Neural progenitor cell (in vitro differentiated cells): Measurements from ENCODE around the gene HSPBAP1. TPM values are rescaled to one million over a fixed set of nuclear protein-coding genes. Genes with fewer than 3 reads are reported as not detected.

Experiments
- DNase-seq: peaks from one replicate; pipeline ENCODE4 v3.0.0-alpha.2; 2016; ENCODE audit warnings: low spot score
- H2AFZ ChIP-seq: fragments of 200-600 bp; sonication (generic); replicated peaks from 2 replicates; pipeline ENCODE4 v1.6.1; 2016; ENCODE audit warnings: antibody characterized with exemption
- H3F3A ChIP-seq: fragments of 200-600 bp; sonication (generic); 2 replicates; pipeline ENCODE4 v1.6.1; 2016; ENCODE audit warnings: antibody characterized with exemption, low read depth
- H3K27ac ChIP-seq: fragments of 200-600 bp; sonication (generic); 2 replicates; pipeline ENCODE4 v1.5.1; 2016; ENCODE audit warnings: mild to moderate bottlenecking
- H3K27me3 ChIP-seq: fragments of 200-600 bp; sonication (generic); 2 replicates; pipeline ENCODE4 v1.6.1; 2016; ENCODE audit warnings: mild to moderate bottlenecking, moderate library complexity
- H3K36me3 ChIP-seq: fragments of 200-600 bp; sonication (generic); 2 replicates; pipeline ENCODE4 v1.5.1; 2016
- H3K4me1 ChIP-seq: fragments of 200-600 bp; sonication (generic); 2 replicates; pipeline ENCODE4 v1.6.1; 2016; ENCODE audit warnings: mixed run types
- H3K4me2 ChIP-seq: fragments of 200-600 bp; sonication (generic); 2 replicates; pipeline ENCODE4 v1.6.1; 2016
- H3K4me3 ChIP-seq: fragments of 200-600 bp; sonication (generic); 2 replicates; pipeline ENCODE4 v1.5.1; 2016
- H3K79me2 ChIP-seq: fragments of 200-600 bp; sonication (generic); 2 replicates; pipeline ENCODE4 v1.6.1; 2016; ENCODE audit warnings: low read depth
- H3K9ac ChIP-seq: fragments of 200-600 bp; sonication (generic); 2 replicates; pipeline ENCODE4 v1.6.1; 2016
- H3K9me3 ChIP-seq: fragments of 200-600 bp; sonication (generic); 2 replicates; pipeline ENCODE4 v1.5.1; 2016; ENCODE audit warnings: low read depth
- H4K20me1 ChIP-seq: fragments of 200-600 bp; sonication (generic); 2 replicates; pipeline ENCODE4 v1.6.1; 2016; ENCODE audit warnings: low read depth
- H3K27ac Mint-ChIP-seq: 3 replicates; pipeline ENCODE4 v1.8.0; 2021; ENCODE audit warnings: mixed read lengths
- H3K27me3 Mint-ChIP-seq: 2 replicates; pipeline ENCODE4 v1.8.0; 2022; ENCODE audit warnings: low read depth, mild to moderate bottlenecking, inconsistent platforms, moderate library complexity, mixed read lengths; ENCODE audit not compliant: insufficient read depth
- H3K36me3 Mint-ChIP-seq: 3 replicates; pipeline ENCODE4 v1.8.0; 2021; ENCODE audit warnings: mixed read lengths
- H3K4me1 Mint-ChIP-seq: 3 replicates; pipeline ENCODE4 v1.8.0; 2021; ENCODE audit warnings: mixed read lengths
- H3K4me3 Mint-ChIP-seq: 3 replicates; pipeline ENCODE4 v1.8.0; 2021; ENCODE audit warnings: mild to moderate bottlenecking, moderate library complexity, mixed read lengths
- H3K9me3 Mint-ChIP-seq: 3 replicates; pipeline ENCODE4 v1.8.0; 2020; ENCODE audit warnings: mixed read lengths
- EZH2 ChIP-seq: fragments of 200-600 bp; sonication (generic); IDR thresholded peaks from 2 replicates; pipeline ENCODE4 v1.6.1; 2017; ENCODE audit warnings: antibody characterized with exemption, mild to moderate bottlenecking, moderate library complexity
- EZH2phosphoT487 ChIP-seq: fragments of 200-600 bp; sonication (generic); IDR thresholded peaks from 2 replicates; pipeline ENCODE4 v1.6.1; 2017; ENCODE audit warnings: antibody characterized with exemption
- total RNA-seq: library from RNA; depleted of rRNA; stranded (reverse); fragments of >200 nt; gene quantifications from 2 replicates; pipeline ENCODE4 v1.2.3, GENCODE V29; 2015; ENCODE audit warnings: low replicate concordance
- TF ChIP-seq, protein P1 (sequence below): fragments of 200-600 bp; sonication (generic); IDR thresholded peaks from 2 replicates; pipeline ENCODE4 v1.5.1; 2017; ENCODE audit warnings: antibody characterized with exemption, mild to moderate bottlenecking

The HSPBAP1 gene
- total RNA-seq, 1 donor from 2014 or later = 15.0 TPM

DNA sequence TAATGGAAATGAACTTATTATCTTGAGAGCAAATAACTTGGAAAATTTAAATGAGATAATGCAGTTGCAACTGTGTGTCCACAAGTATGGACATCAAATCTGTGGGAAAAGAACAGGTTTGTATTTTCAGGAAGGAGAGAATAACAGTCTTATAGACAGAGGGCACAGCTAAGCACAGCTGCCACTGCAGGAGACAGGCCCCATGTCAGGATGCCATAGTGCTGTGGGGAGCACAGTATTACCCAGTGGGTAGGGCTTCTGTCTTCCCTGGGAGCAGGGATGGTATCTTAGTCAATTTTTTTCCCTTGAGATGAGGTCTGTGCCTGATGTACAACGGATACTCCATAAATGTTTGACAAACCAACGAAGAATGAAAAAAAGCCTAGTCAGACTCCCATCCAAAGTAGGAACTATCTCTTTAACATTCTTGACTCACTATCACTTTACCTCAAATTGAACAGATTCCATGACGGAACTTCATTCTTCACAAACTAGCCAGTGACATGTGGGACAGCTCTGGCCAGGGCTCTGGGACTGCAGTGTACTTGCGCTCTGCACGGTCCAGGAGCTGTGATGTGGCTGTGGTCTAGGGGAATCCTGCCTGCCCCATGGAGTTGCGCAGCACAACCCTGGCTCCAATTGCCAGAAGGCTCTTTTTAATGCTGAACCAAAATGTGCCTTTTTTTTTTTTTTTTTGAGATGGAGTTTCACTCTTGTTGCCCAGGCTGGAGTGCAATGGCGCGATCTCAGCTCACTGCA lies 64.7 kb downstream of the HSPBAP1 start:
- no peak overlapping the region for H2AFZ ChIP-seq
- no peak overlapping the region for H3K9ac ChIP-seq
- TF ChIP-seq, protein P1, sequence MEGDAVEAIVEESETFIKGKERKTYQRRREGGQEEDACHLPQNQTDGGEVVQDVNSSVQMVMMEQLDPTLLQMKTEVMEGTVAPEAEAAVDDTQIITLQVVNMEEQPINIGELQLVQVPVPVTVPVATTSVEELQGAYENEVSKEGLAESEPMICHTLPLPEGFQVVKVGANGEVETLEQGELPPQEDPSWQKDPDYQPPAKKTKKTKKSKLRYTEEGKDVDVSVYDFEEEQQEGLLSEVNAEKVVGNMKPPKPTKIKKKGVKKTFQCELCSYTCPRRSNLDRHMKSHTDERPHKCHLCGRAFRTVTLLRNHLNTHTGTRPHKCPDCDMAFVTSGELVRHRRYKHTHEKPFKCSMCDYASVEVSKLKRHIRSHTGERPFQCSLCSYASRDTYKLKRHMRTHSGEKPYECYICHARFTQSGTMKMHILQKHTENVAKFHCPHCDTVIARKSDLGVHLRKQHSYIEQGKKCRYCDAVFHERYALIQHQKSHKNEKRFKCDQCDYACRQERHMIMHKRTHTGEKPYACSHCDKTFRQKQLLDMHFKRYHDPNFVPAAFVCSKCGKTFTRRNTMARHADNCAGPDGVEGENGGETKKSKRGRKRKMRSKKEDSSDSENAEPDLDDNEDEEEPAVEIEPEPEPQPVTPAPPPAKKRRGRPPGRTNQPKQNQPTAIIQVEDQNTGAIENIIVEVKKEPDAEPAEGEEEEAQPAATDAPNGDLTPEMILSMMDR = no peak
- TF ChIP-seq EZH2phosphoT487 (no peak), EZH2 (no peak)
- no peaks in the 10 kb centered on the region for H3K4me1 Mint-ChIP-seq
- H3K4me3 Mint-ChIP-seq = no peak overlapping the region
- H3K27ac ChIP-seq = no peak overlapping the region
- peaks cover 14% of the 10 kb centered on the region for H3K9me3 ChIP-seq
- H3K36me3 ChIP-seq = no peaks in the 10 kb centered on the region
- H3K27me3 ChIP-seq = no peaks in the 10 kb centered on the region
- H3K4me3 ChIP-seq = no peak overlapping the region
- H3K36me3 Mint-ChIP-seq = peaks cover 16% of the 10 kb centered on the region
- H4K20me1 ChIP-seq = no peaks in the 10 kb centered on the region
- H3F3A ChIP-seq = no peaks in the 10 kb centered on the region
- no peak overlapping the region for H3K4me2 ChIP-seq
- no peak for DNase-seq
- no peaks in the 10 kb centered on the region for H3K4me1 ChIP-seq
- peaks cover 2% of the 10 kb centered on the region for H3K27me3 Mint-ChIP-seq
- H3K79me2 ChIP-seq = no peaks in the 10 kb centered on the region
- H3K27ac Mint-ChIP-seq = no peak overlapping the region
- H3K9me3 Mint-ChIP-seq = peaks cover 17% of the 10 kb centered on the region

DNA sequence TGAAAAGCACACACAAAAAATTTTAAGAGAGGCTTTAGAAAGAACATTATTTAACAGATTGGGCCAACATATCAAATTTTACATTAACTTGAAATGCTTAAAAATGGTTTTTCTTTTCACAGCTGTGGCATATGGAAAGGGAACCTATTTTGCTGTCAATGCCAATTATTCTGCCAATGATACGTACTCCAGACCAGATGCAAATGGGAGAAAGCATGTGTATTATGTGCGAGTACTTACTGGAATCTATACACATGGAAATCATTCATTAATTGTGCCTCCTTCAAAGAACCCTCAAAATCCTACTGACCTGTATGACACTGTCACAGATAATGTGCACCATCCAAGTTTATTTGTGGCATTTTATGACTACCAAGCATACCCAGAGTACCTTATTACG lies 65.4 kb downstream of the HSPBAP1 start:
- Mint-ChIP-seq H3K27ac (no peak overlapping the region), H3K4me1 (no peaks in the 10 kb centered on the region), H3K27me3 (peaks cover 2% of the 10 kb centered on the region), H3K36me3 (peaks cover 11% of the 10 kb centered on the region), H3K4me3 (no peak overlapping the region), H3K9me3 (peaks cover 13% of the 10 kb centered on the region)
- Histone ChIP-seq H3K4me2 (no peak overlapping the region), H3K9me3 (peaks cover 14% of the 10 kb centered on the region), H4K20me1 (no peaks in the 10 kb centered on the region), H2AFZ (no peak overlapping the region), H3K27me3 (no peaks in the 10 kb centered on the region), H3K9ac (no peak overlapping the region), H3K36me3 (no peaks in the 10 kb centered on the region), H3K79me2 (no peaks in the 10 kb centered on the region), H3K4me1 (no peaks in the 10 kb centered on the region), H3K27ac (no peak overlapping the region), H3K4me3 (no peak overlapping the region), H3F3A (no peaks in the 10 kb centered on the region)
- DNase-seq = no peak
- TF ChIP-seq EZH2 (no peak), EZH2phosphoT487 (no peak)
- TF ChIP-seq, protein P1 = no peak

- H3K36me3 Mint-ChIP-seq = peaks cover 9% of the 10 kb centered on the region
- H3K79me2 ChIP-seq = no peaks in the 10 kb centered on the region
- H3K9me3 Mint-ChIP-seq = peaks cover 10% of the 10 kb centered on the region
- no peaks in the 10 kb centered on the region for H3K27me3 ChIP-seq
- no peaks in the 10 kb centered on the region for H3K4me1 Mint-ChIP-seq
- H3K4me3 ChIP-seq = no peak overlapping the region
- no peaks in the 10 kb centered on the region for H3K36me3 ChIP-seq
- no peaks in the 10 kb centered on the region for H4K20me1 ChIP-seq
- H2AFZ ChIP-seq = no peak overlapping the region
- H3K4me3 Mint-ChIP-seq = no peak overlapping the region
- H3K27me3 Mint-ChIP-seq = no peaks in the 10 kb centered on the region
- H3K4me1 ChIP-seq = no peaks in the 10 kb centered on the region
- no peak overlapping the region for H3K27ac ChIP-seq
- H3K4me2 ChIP-seq = no peak overlapping the region
- H3F3A ChIP-seq = no peaks in the 10 kb centered on the region
- no peak overlapping the region for H3K27ac Mint-ChIP-seq
- H3K9ac ChIP-seq = no peak overlapping the region
- no peak for DNase-seq
- peaks cover 14% of the 10 kb centered on the region for H3K9me3 ChIP-seq
- TF ChIP-seq, protein P1 = no peak
- TF ChIP-seq EZH2phosphoT487 (no peak), EZH2 (no peak)
Observed at GRCh38 chr3:122727766-122728165, 65.9 kb downstream of the HSPBAP1 start.
